ENCODE data around the gene AFF3.
"Not testable (repeated sequence)": the region's sequence is repeated elsewhere in the genome, so short reads cannot be mapped to it uniquely, and the experiment has no call there.

Gene AFF3

DNA sequence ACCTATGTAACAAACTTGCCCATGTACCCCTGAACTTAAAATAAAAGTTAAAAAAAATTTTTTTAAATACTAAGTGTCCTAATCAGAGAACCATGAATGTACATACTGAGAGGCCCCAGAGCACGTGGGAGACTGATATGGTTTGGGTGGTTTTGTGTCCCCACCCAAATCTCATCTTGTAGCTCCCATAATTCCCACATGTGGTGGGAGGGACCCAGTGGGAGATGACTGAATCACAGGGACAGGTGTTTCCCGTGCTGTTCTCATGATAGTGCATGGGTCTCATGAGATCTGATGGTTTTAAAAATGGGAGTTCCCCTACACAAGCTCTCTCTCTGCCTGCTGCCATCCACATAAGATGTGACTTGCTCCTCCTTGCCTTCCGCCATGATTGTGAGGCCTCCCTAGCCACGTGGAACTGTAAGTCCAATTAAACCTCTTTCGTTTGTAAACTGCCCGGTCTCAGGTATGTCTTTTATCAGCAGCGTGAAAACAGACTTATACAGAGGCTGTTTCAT is 214.6 kb downstream of the AFF3 start:
- H3K9ac ChIP-seq (ENCODE audit: low read length in 2 of 2); H3K4me1 ChIP-seq (ENCODE audit: control insufficient read depth, insufficient read depth, low read length); H3K27me3 ChIP-seq (ENCODE audit: control insufficient read depth in 1 of 2, insufficient read depth in 2 of 2, low read length in 2 of 2); H3K4me3 ChIP-seq (ENCODE audit: low read length in 2 of 2); H3K9me3 ChIP-seq (ENCODE audit: control insufficient read depth in 2 of 2, low read length in 2 of 2); H3K36me3 ChIP-seq (ENCODE audit: control insufficient read depth in 2 of 2, insufficient read depth in 2 of 2, low read length in 2 of 2); H3K27ac ChIP-seq (ENCODE audit: low read length): not testable (repeated sequence)

DNA sequence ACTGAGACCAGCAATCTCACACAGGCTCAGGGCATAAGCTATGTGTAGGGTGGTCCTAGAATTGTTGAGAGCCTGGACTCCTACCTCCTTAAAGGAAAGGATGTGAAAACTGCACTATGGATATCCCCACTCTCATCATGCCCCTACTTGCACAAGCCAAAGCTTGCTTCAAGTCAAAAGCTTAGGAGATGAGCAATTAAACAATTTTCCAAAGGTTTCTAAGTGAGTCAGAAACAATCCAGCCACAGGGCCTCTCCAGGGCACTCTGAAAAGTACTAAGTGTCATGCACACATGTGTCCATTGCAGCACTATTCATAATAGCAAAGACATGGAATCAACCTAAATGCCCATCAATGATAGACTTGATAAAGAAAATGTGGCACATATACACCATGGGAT is 215.4 kb downstream of the AFF3 start:
- Histone ChIP-seq H3K4me3 (ENCODE audit: low read length in 2 of 2) (no peak overlapping the region), H3K27ac (ENCODE audit: low read length) (no peak overlapping the region), H3K27me3 (ENCODE audit: control insufficient read depth in 1 of 2, insufficient read depth in 2 of 2, low read length in 2 of 2) (no peaks in the 10 kb centered on the region), H3K9me3 (ENCODE audit: control insufficient read depth in 2 of 2, low read length in 2 of 2) (no peaks in the 10 kb centered on the region), H3K36me3 (ENCODE audit: control insufficient read depth in 2 of 2, insufficient read depth in 2 of 2, low read length in 2 of 2) (no peaks in the 10 kb centered on the region), H3K4me1 (ENCODE audit: control insufficient read depth, insufficient read depth, low read length) (no peaks in the 10 kb centered on the region), H3K9ac (ENCODE audit: low read length in 2 of 2) (no peak overlapping the region)

GRCh38 chr2:99925960-99926359 is 216.4 kb downstream of the AFF3 start:
- Histone ChIP-seq H3K9me3 (ENCODE audit: control insufficient read depth in 2 of 2, low read length in 2 of 2) (no peaks in the 10 kb centered on the region), H3K9ac (ENCODE audit: low read length in 2 of 2) (no peak overlapping the region), H3K4me3 (ENCODE audit: low read length in 2 of 2) (no peak overlapping the region), H3K27me3 (ENCODE audit: control insufficient read depth in 1 of 2, insufficient read depth in 2 of 2, low read length in 2 of 2) (no peaks in the 10 kb centered on the region), H3K27ac (ENCODE audit: low read length) (no peak overlapping the region), H3K36me3 (ENCODE audit: control insufficient read depth in 2 of 2, insufficient read depth in 2 of 2, low read length in 2 of 2) (no peaks in the 10 kb centered on the region), H3K4me1 (ENCODE audit: control insufficient read depth, insufficient read depth, low read length) (no peaks in the 10 kb centered on the region)

DNA sequence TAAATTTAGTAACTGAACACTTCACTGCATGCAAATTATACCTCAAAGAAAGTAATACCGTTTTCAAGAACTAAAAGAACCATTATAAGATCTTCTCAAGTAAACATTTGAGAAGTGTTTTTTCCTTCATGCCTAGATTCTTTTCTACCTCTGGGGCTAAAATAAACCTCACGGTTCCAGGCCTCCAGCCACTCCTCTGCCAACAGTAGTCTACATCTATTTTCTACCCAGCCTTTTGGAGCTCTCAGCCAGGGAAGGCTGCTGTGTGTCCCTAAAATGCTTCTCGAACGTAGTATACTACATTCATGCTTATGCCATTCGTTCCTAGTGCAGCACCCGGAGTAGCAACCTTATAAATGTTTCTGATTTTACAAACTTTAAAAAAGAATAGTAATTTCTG is 219.7 kb downstream of the AFF3 start:
- no peaks in the 10 kb centered on the region for H3K27me3 ChIP-seq (ENCODE audit: control insufficient read depth in 1 of 2, insufficient read depth in 2 of 2, low read length in 2 of 2)
- H3K4me3 ChIP-seq (ENCODE audit: low read length in 2 of 2): no peak overlapping the region
- no peak overlapping the region for H3K27ac ChIP-seq (ENCODE audit: low read length)
- no peak overlapping the region for H3K9ac ChIP-seq (ENCODE audit: low read length in 2 of 2)
- H3K9me3 ChIP-seq (ENCODE audit: control insufficient read depth in 2 of 2, low read length in 2 of 2): no peaks in the 10 kb centered on the region
- no peaks in the 10 kb centered on the region for H3K4me1 ChIP-seq (ENCODE audit: control insufficient read depth, insufficient read depth, low read length)
- no peaks in the 10 kb centered on the region for H3K36me3 ChIP-seq (ENCODE audit: control insufficient read depth in 2 of 2, insufficient read depth in 2 of 2, low read length in 2 of 2)

DNA sequence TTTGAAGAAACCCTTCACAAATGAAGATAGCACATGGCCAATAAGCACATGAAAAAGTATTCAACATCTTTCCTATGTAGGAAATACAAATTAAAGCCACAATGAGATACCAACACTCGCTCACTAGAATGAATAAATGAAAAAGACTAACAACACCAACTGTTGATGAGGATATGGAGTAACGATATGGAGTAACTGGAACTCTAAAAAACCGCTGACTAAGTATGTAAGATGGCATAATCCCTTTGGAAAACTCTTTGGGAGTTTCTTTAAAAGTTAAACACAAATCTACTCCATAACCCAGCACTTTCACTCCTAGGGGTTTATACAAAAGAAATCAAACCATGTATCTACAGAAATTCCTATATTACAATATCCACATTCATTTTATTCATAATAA is 220.5 kb downstream of the AFF3 start:
- H3K4me3 ChIP-seq (ENCODE audit: low read length in 2 of 2): no peak overlapping the region
- no peaks in the 10 kb centered on the region for H3K4me1 ChIP-seq (ENCODE audit: control insufficient read depth, insufficient read depth, low read length)
- no peaks in the 10 kb centered on the region for H3K9me3 ChIP-seq (ENCODE audit: control insufficient read depth in 2 of 2, low read length in 2 of 2)
- H3K36me3 ChIP-seq (ENCODE audit: control insufficient read depth in 2 of 2, insufficient read depth in 2 of 2, low read length in 2 of 2): no peaks in the 10 kb centered on the region
- H3K9ac ChIP-seq (ENCODE audit: low read length in 2 of 2): no peak overlapping the region
- no peaks in the 10 kb centered on the region for H3K27me3 ChIP-seq (ENCODE audit: control insufficient read depth in 1 of 2, insufficient read depth in 2 of 2, low read length in 2 of 2)
- no peak overlapping the region for H3K27ac ChIP-seq (ENCODE audit: low read length)

GRCh38 chr2:99918389-99918788 is 224.0 kb downstream of the AFF3 start:
- Histone ChIP-seq H3K27ac (ENCODE audit: low read length) (no peak overlapping the region), H3K4me3 (ENCODE audit: low read length in 2 of 2) (no peak overlapping the region), H3K36me3 (ENCODE audit: control insufficient read depth in 2 of 2, insufficient read depth in 2 of 2, low read length in 2 of 2) (no peaks in the 10 kb centered on the region), H3K9ac (ENCODE audit: low read length in 2 of 2) (no peak overlapping the region), H3K27me3 (ENCODE audit: control insufficient read depth in 1 of 2, insufficient read depth in 2 of 2, low read length in 2 of 2) (no peaks in the 10 kb centered on the region), H3K9me3 (ENCODE audit: control insufficient read depth in 2 of 2, low read length in 2 of 2) (no peaks in the 10 kb centered on the region), H3K4me1 (ENCODE audit: control insufficient read depth, insufficient read depth, low read length) (no peaks in the 10 kb centered on the region)

GRCh38 chr2:99915108-99915675 is 227.2 kb downstream of the AFF3 start:
- peaks cover 0 to 3% of the 10 kb centered on the region in 2 donors for H3K9me3 ChIP-seq (ENCODE audit: control insufficient read depth in 2 of 2, low read length in 2 of 2)
- H3K9ac ChIP-seq (ENCODE audit: low read length in 2 of 2): no peak overlapping the region
- no peak overlapping the region for H3K4me3 ChIP-seq (ENCODE audit: low read length in 2 of 2)
- no peaks in the 10 kb centered on the region for H3K4me1 ChIP-seq (ENCODE audit: control insufficient read depth, insufficient read depth, low read length)
- H3K36me3 ChIP-seq (ENCODE audit: control insufficient read depth in 2 of 2, insufficient read depth in 2 of 2, low read length in 2 of 2): no peaks in the 10 kb centered on the region
- H3K27ac ChIP-seq (ENCODE audit: low read length): no peak overlapping the region
- no peaks in the 10 kb centered on the region for H3K27me3 ChIP-seq (ENCODE audit: control insufficient read depth in 1 of 2, insufficient read depth in 2 of 2, low read length in 2 of 2)

GRCh38 chr2:99911736-99912135 is 230.7 kb downstream of the AFF3 start:
- no peaks in the 10 kb centered on the region for H3K4me1 ChIP-seq (ENCODE audit: control insufficient read depth, insufficient read depth, low read length)

DNA sequence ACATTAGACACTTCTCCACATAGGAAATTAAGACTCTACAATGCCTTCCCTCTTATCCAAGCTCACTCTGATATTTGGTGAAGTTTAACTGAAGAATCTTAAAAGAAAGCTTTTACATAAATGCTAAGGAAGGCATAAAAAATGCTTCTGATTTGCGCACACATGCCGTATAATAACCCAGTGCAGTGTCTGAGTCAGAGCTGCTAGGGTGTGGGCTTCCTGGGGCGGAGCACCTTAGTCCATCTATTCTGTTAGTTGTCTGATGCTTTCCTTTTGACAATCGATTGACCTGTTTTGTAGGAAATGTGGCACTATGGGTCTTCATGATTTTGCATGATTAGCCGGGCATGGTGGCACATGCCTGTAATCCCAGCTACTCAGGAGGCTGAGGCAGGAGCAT is 231.5 kb downstream of the AFF3 start:
- no peaks in the 10 kb centered on the region for H3K36me3 ChIP-seq (ENCODE audit: control insufficient read depth in 2 of 2, insufficient read depth in 2 of 2, low read length in 2 of 2)
- H3K9me3 ChIP-seq (ENCODE audit: control insufficient read depth in 2 of 2, low read length in 2 of 2): peaks cover 0 to 3% of the 10 kb centered on the region in 2 donors
- H3K4me1 ChIP-seq (ENCODE audit: control insufficient read depth, insufficient read depth, low read length): no peaks in the 10 kb centered on the region
- no peak overlapping the region for H3K9ac ChIP-seq (ENCODE audit: low read length in 2 of 2)
- no peak overlapping the region for H3K27ac ChIP-seq (ENCODE audit: low read length)
- H3K4me3 ChIP-seq (ENCODE audit: low read length in 2 of 2): no peak overlapping the region
- no peaks in the 10 kb centered on the region for H3K27me3 ChIP-seq (ENCODE audit: control insufficient read depth in 1 of 2, insufficient read depth in 2 of 2, low read length in 2 of 2)

More at GRCh38 chr2:99911736-99912135, 230.7 kb downstream of the AFF3 start:
- no peak overlapping the region for H3K9ac ChIP-seq (ENCODE audit: low read length in 2 of 2)
- H3K9me3 ChIP-seq (ENCODE audit: control insufficient read depth in 2 of 2, low read length in 2 of 2): peaks cover 0 to 3% of the 10 kb centered on the region in 2 donors
- H3K27ac ChIP-seq (ENCODE audit: low read length): no peak overlapping the region
- H3K4me3 ChIP-seq (ENCODE audit: low read length in 2 of 2): no peak overlapping the region
- no peaks in the 10 kb centered on the region for H3K27me3 ChIP-seq (ENCODE audit: control insufficient read depth in 1 of 2, insufficient read depth in 2 of 2, low read length in 2 of 2)
- H3K36me3 ChIP-seq (ENCODE audit: control insufficient read depth in 2 of 2, insufficient read depth in 2 of 2, low read length in 2 of 2): no peaks in the 10 kb centered on the region

GRCh38 chr2:99905636-99906035 is 236.8 kb downstream of the AFF3 start:
- no peak overlapping the region for H3K9ac ChIP-seq (ENCODE audit: low read length in 2 of 2)
- H3K4me3 ChIP-seq (ENCODE audit: low read length in 2 of 2): no peak overlapping the region
- no peaks in the 10 kb centered on the region for H3K4me1 ChIP-seq (ENCODE audit: control insufficient read depth, insufficient read depth, low read length)
- H3K36me3 ChIP-seq (ENCODE audit: control insufficient read depth in 2 of 2, insufficient read depth in 2 of 2, low read length in 2 of 2): no peaks in the 10 kb centered on the region
- H3K27me3 ChIP-seq (ENCODE audit: control insufficient read depth in 1 of 2, insufficient read depth in 2 of 2, low read length in 2 of 2): no peaks in the 10 kb centered on the region
- H3K27ac ChIP-seq (ENCODE audit: low read length): no peak overlapping the region
- H3K9me3 ChIP-seq (ENCODE audit: control insufficient read depth in 2 of 2, low read length in 2 of 2): no peaks in the 10 kb centered on the region

GRCh38 chr2:99905025-99905424 is 237.4 kb downstream of the AFF3 start:
- no peaks in the 10 kb centered on the region for H3K9me3 ChIP-seq (ENCODE audit: control insufficient read depth in 2 of 2, low read length in 2 of 2)

More at GRCh38 chr2:99905025-99905424, 237.4 kb downstream of the AFF3 start:
- Histone ChIP-seq H3K36me3 (ENCODE audit: control insufficient read depth in 2 of 2, insufficient read depth in 2 of 2, low read length in 2 of 2) (no peaks in the 10 kb centered on the region), H3K9ac (ENCODE audit: low read length in 2 of 2) (no peak overlapping the region), H3K27ac (ENCODE audit: low read length) (no peak overlapping the region), H3K27me3 (ENCODE audit: control insufficient read depth in 1 of 2, insufficient read depth in 2 of 2, low read length in 2 of 2) (no peaks in the 10 kb centered on the region), H3K4me3 (ENCODE audit: low read length in 2 of 2) (no peak overlapping the region), H3K4me1 (ENCODE audit: control insufficient read depth, insufficient read depth, low read length) (no peaks in the 10 kb centered on the region)
